HG02938 (cell line): ENCODE results near the gene CYBC1.

Experiments
- ATAC-seq: cut with Tn5 transposase; IDR thresholded peaks from one replicate; pipeline ENCODE4 v1.9.1; 2021; ENCODE audit warnings: mild to moderate bottlenecking, moderate library complexity; ENCODE audit not compliant: unreplicated experiment

The CYBC1 gene

DNA sequence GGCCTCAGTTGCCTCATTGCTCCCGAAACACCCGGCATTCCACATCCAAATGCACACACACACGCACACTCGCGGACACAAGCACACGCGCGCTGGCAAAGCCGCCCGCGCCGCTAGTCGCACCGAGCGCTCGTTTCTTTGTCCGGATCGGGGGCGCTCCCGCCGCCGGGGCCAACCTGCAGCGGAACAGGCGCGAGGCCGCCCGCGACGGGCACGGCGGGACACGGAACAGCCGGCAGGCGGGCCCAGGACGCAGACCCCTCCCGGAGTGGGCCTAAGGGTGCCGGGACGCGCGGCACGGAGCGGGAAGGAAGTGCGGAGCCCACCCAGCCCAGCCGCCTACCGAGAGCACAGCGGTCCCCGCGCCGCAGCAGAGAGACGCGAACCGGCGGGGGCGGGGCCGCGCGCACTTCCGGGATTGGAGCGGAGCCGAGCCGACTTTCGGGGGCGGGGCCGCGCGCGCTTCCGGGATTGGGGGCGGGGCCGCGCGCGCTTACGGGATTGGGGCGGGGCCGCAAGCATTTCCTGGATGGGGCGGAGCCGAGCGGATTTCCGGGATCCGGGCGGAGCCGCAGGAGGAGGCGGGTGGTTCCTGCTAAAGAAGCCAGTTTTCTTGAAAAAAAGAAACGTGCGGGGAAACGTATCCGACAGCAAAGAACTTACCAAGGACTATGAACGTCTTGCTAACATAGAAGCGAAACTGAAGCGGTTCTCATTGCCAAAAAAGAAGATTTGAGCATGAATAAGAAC lies at the start of gene CYBC1:
Gene CYBC1 (minus strand): TSS at position 396 of the 750 bp plus-strand sequence. CDS start 1,498 bp downstream, outside the sequence.
- no peak for ATAC-seq

DNA sequence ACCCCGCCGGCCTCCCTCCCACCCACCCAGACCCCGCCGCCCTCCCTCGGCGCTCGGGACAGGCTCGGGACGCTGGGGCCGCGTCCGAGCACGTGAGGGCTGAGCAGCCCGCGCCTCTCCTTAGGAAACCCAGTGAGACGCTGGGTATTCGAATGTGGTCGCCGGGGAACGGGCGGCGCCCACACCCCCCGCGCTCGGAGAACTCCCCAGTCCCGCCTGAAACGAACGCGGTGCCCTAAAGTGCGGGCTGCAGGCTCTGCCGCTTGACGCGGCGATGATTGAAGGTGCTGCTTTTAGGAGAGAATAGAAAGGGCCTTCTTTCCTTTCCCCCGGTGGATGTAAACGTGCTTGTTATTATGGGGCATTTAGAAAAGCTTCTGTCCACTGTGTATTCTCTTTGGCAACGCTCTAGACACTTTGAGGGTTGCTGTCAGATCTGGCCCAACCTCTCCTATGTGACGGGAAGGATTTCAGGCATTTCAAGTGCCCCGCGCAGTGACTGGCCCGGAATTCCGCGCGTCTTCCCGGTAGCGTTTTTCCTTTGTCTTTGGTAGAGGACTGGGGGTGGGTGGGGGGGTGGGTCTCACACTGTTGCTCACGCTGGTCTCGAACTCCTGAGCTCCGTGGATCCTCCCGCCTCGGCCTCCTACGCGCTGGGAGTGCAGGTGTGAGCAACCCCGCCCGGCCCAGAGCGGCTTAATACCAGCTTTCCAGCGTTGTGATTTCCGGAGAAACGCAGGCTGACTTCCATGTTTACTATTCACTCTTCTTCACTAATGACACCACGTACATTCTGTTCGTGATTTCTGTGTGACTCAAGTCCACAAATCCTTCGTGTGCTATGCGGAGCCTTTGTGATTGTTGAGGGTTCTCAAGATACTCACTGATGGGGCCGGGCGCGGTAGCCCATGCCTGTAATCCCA lies 47.2 kb upstream of the CYBC1 start:
- no peak for ATAC-seq

DNA sequence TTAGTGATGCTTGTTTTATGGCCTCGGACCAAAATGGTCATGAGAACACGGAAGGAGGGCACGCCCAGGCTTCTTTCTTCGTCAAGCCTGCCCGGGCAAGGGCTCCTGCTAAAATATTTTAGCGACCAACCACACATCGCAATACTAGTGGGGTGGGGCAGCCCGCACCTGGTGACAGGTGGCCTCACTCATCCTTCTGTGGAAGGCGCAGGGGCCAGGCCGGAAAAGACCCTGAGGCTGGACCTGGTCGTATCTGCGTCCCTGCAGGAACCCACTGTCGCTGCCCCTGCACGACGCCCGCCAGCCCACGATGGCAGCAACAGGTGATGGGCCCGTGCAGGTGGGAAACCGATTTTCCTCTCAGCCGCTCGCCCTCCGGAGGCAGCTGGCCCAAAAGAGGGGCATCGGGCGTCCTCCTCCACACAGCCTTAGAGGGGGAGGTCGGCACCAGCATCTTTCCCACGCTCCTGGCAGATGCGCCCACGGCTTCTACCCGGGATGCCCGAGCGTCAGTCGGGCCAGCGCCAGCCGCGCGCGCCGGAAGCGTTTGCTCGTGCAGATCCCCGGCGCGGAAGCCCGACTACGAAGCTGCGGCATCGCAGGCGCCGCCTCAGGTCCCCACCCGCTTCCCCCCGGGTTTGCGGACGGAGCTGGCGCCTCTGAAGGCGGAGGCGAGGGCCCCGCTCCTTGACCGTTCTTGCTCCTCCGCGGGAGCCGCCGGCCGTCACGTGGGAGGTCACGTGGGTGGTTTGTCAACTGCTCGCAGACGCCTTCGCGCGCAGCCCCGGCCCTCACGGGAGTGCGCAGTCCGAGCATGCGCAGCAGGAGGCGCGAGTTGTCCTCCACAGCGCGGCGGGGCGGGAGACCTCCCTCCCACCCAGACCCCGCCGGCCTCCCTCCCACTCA lies 46.2 kb upstream of the CYBC1 start:
- peak; percentile 66 for ATAC-seq

DNA sequence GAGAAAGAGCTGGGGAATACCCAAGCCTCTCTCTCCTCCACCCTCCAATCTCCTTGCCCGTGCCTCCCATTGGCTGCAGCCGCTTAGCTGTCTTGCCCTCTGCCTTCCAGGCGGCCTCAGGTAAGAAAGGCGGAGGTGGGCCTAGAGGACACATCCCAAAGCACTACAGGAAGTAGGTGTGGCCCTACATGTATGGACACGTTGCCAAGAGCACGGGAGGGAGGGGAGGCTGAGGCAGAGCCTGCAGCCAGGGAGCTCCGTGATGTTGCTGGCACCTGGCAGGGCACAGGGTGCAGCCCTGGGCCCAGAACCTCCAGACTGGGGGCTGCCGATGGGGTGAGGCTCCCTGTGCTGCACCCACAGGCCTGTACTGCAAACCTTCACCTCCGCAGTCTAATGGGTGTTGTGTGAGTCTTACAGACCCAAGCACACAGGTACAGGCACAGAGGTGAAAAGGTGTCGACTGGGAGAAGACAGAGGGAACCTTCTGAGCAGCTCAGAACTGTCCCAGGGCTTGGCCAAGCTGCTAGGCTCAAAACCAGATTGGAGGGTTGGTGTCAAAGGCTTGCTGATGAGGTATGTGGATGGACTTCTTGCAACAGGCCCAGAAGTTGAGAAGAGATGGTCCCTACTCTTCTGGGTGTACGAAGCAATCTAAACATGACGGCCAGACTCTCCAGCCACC lies 45.4 kb upstream of the CYBC1 start:
- ATAC-seq: no peak

DNA sequence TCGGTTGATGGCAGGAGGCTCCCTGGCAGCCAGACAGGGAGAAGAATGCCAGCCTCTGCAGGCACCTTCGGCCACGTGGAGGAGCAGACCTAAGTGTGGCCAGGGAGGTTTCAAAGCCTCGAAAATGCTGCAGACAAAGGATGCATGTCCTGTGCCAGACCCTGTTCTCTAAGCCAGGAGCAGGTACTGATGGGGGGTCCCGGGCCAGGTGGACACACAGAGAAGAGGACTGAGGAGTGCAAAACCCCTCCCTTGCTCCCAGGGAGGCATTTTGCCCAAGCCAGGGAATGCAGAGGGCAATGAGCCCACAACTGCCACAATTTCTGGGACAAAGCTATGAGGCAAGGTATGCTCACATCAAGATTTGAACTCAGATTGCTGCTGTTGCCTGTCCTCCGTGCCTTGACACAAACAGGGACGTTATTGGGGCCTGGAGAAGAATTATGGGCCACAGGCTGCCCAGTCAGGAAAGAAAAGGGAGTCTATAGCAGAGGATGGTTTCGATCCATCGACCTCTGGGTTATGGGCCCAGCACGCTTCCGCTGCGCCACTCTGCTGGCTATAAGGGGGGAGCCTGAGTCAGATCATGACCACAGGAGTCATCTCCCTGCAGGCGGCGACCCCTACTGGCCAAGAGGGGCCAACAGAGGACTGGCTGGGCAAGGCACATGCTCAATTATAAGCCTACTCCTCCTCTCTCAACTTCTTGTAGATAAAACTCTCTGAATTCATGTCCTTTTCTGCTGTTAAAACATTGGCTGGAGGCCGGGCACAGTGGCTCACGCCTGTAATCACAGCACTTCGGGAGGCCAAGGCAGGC lies 43.9 kb upstream of the CYBC1 start:
- peak; percentile 46 for ATAC-seq

DNA sequence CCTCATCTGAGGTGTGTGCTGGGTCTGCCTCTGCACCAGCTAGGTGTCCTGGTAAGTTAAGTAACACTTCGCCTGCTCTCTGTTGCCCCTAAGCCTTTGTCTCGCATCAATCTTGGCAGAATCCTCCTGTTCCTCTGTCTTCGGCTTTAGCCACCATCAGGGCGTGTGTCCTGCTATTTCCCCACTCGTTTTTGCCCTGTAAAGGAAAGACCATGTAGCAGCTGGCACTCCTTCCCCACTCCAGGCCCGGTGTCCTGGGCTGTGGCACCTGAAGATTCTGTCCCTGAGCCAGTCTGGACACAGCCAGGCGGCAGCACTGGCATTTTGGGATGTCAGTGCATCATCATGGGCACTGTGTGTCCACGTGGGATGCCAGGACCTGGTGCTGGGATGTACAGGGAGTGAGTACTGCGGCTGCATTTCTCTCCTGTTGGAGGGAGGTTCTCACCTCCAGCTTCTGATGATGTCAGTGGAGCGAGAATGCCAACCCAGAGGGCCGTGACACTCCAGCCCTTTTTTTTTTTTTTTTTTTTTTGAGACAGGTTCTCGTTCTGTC lies 42.8 kb upstream of the CYBC1 start:
- no peak for ATAC-seq

DNA sequence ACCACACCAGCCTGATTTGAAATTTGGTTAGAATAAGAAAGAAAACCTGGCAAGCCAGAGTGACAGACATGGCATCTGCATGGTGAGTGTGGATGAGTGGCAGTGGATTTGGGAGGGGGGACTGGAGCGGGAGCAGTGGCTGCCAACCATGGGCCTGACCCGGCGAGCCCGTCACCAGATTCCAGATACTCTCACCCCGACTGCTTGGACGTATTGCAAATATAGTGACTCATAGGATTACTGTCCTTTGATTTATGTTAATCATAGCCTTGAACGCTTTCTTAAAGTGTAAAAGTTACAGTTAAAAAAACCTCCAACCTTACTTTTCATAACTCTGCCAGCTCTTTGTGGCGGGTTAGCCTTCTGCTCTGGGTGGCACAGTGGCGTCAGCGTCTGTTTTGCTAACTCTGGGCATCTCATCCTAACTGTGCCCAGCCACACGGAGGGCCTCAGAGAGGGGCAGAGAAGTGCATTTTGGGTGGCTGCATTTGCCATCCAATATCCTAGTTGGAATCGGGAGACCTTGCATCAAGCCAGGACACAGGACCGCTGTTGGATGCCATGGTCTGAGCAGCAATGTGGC lies 42.2 kb upstream of the CYBC1 start:
- no peak for ATAC-seq

DNA sequence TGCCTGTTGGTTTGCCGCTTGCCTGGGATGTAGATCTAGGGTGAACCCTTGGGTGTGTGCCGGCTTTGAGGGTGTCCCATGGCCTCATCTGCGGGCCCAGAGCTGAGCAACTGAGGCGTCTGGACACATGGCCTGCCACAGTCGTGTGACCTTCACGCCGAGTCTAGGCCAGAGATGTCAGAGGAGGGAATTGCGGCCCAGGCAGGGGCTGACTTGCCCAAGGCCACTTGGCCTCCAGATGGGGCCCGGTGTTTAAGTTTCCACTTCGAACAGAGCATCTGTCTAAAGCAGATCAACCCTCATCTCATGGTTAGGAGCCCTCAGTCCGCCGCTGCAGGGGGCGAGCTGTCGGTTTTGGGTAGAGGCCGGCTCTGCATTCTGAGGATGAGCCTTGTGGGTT lies 41.0 kb upstream of the CYBC1 start:
- no peak for ATAC-seq

DNA sequence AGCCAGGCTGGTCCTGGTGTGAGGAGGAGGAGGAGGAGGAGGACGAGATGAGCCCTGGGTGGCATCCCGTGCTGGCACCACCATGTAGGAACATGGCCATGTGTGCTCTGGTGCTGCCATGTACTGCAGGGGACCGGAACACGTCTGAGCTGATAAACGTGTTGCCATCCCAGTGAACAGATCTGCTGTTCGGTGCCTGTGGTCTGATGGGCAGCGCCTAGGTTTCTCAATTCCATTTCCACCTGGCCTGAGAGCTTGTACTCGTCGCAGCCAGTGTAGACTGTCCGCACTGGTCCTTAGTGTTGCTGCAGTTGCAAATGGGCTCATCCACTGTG lies 40.6 kb upstream of the CYBC1 start:
- no peak for ATAC-seq

DNA sequence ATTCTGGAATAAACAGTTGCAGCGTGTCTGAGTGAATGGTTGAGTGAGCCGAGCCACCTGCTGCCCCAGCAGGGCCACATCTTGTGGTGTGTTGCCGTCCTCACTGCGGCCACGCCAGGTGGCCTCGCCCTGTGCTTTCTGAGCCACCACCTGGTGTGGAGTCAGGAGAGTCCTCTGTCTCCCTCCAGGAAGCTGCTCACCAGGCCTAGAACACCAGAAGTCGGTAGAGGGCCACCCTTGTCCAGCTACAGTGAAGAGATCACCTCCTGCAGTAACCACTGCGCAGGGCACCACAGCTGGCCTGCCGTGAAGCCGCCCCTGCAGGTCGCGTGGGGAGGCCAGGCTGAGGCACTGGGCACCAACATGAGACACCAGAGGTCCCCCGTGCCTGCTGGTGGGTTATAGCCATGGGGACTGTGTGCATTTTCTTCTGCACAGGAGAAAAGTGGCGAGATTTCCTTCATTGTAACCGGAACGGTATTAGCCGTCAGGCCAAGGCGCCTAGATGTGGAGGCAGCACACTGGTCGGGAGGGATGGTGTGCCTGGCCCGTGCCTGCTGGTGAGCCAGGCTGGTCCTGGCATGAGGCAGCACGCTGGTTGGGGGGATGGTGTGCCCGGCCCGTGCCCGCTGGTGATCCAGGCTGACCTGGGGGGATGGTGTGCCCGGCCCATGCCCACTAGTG lies 40.1 kb upstream of the CYBC1 start:
- no peak for ATAC-seq

DNA sequence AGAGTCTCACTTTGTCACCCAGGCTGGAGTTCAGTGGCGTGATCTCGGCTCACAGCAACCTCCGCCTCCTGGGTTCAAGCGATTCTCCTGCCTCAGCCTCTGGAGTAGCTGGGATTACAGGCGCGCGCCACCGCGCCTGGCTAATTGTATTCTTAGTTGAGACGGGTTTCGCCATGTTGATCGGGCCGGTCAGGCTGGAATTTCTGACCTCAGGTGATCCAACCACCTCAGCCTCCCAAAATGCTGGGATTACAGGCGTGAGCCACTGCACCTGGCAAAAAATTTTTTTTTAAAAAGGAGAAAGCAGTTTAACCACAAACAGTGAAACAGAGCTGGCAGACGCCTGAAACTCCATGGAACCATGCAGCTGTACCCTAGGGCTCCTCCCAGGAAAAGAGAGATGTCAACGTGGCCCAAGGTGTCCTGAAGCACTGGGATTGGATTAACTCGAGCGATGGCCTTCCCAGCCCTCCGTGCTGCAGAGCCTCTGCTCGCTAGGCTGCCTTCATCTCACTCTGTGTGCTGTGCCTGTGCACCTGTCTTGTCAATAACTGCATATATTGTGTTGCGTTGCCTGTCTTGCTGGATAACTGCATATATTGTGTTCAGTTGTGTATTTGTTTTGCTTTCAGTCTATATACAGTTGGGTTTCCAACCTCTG lies 39.4 kb upstream of the CYBC1 start:
- ATAC-seq: no peak

DNA sequence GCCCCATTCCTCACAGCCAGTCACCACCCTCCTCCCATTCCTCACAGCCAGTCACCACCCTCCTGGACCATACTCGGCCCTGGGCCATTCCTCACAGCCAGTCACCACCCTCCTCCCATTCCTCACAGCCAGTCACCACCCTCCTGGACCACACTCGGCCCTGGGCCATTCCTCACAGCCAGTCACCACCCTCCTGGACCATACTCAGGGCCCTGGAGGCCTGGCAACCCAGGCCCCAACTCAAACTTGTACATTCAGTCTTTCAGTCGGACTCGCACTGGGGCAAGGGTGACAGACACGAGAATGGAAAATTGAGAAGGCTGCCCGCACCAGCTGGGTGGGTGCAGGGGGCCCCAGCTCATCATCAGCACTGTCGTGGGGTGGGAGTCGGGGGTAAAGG lies 38.6 kb upstream of the CYBC1 start:
- no peak for ATAC-seq

DNA sequence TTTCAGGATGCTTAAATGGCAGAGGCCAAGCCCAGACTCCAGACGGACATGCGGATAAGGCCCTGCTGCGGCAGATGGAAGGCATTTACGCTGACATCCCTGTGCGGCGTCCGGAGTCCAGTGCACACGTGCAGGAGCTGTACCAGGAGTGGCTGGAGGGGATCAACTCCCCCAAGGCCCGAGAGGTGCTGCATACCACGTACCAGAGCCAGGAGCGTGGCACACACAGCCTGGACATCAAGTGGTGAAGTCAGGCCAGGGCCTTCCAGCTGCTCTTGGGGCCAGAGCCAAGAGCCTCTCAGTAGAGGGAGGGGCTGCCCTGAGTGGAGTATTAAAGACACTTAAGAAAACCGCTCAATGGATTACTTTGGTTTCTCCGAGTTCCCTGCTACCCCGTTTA lies 37.4 kb upstream of the CYBC1 start:
- ATAC-seq: no peak

DNA sequence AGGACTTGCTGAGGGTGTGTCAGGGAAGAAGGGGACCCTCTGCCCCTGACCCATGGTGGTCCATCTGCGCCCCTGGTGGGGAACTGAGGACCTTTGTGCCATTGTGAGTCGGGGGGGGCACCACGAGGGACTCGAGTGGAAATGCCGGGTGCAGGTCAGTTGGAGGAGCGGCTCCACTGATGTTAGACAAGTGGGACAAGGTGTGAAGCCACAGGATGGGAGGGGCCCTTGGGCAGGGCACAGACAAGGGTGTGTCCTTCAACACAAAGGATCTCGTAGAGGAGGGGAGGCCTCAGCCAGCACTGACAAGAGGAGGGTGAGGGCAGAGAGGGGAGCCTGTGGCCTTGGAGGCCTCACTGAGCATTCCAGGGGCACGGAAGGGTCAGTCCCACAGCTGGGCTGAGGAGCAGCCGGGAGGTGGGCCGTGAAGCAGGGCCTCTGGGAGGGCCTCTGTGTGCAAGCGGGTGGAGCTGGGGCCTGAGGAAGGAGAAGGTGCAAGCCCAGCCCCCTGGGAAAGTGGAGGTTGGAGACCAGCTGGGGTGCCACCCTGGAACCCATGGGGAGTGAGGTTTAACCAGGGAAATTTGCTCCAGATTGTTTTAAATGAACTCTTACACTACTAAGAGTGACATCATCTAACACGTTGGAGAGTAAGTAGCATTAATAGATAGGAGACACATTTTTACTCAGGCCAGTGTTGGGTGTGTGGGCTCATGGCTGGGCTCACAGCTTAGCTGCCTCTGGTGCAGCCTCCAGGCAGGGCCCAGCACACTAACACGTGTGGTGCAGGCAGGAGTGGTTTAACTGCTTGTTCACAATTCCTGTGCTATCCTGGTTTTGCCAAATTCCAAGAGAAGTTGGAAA lies 35.9 kb upstream of the CYBC1 start:
- ATAC-seq: no peak

DNA sequence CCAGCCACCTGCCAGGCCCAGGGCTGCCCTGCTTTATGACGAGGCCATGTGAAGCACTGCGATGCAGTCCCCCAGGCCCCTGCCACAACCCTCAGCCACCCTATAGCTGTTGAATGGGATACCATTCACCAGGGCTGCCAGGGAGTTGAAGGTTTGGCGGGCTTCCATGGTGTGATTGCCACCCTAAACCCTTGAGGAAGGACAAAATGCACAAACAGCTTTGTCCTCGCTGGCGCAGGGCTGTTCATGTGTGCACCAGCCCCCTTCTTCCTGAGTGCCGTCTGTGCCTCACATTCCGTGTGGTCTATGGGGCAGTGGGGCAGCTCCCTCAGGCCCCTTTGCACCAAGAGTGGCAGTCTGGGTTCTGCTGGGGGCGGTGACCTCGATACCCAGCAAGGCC lies 33.3 kb upstream of the CYBC1 start:
- no peak for ATAC-seq

DNA sequence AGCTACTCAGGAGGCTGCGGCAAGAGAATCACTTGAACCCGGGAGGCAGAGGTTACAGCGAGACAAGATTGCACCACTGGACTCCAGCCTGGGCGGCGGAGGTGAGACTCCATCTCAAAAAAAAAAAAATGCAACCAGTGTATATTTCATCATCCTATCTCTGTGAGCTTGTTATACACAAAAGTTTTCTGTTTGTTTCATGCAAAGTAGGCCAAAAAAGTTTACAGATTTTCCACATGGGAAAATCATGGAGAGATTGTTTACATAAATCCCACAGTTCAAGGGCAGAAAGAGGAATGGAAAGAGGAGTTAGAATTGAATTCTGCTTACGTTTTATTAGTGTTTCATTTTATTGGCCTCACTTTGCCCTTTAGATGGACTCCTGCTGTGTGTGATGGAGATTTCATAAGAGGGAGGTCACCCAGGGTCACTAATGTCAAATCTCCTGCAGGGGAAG lies 32.7 kb upstream of the CYBC1 start:
- no peak for ATAC-seq

DNA sequence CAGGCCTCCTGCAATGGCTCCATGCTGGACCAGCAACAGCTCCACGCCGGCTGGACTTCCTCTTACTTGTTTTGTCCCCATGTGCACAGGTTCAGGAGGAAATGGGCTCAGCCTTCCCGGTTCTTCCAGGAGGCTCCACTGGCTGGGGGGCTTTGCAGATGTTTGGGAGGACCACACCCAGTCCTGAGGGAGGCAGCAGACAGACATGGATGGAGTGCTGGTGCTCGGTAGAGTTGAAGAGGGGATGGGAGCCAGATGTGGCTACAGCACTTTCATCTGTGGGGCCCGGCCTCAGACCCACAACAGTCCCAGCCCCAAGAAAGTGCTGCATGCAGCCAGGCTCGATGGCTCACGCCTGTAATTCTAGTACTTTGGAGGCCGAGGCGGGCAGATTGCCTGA lies 29.8 kb upstream of the CYBC1 start:
- no peak for ATAC-seq
